Measurements from ENCODE around the gene KCNG2. TPM values are rescaled to one million over a fixed set of nuclear protein-coding genes. Genes with fewer than 3 reads are reported as not detected.

KCNG2 gene
- total RNA-seq, 1 experiment from 2014 or later, result not detected

- Mint-ChIP-seq H3K27me3 (ENCODE audit: insufficient read depth, unreplicated experiment) (peaks cover 7% of the 10 kb centered on the region), H3K4me1 (ENCODE audit: low read depth, unreplicated experiment) (no peaks in the 10 kb centered on the region)
These were observed 63.9 kb downstream of the KCNG2 start for GRCh38 chr18:79861687-79862086.

DNA sequence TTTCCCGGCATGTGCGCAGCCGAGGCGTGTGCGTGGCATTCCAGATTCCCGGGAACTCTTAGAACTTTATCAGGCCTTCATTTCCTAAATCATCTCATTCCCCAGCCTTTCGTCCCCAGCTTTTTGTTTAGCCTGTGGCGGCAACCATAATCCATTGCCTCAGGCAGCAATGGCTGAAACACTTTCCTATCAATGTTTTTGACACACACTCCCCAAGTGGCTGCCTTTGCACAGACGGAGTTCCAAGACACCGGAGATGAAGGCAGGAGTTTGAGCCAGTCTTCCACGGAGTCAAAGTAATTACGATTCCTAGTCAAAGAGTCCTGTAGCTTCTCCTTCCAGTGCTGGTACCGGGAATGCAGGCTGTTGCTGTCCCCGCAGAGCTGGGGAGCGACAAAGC, 64.8 kb downstream of the KCNG2 start:
- Mint-ChIP-seq H3K36me3 (ENCODE audit: insufficient read depth, unreplicated experiment) (no peaks in the 10 kb centered on the region), H3K4me3 (ENCODE audit: unreplicated experiment) (no peak overlapping the region), H3K27me3 (ENCODE audit: insufficient read depth, unreplicated experiment) (peaks cover 7% of the 10 kb centered on the region), H3K27ac (ENCODE audit: unreplicated experiment) (no peak overlapping the region), H3K4me1 (ENCODE audit: low read depth, unreplicated experiment) (no peaks in the 10 kb centered on the region), H3K9me3 (ENCODE audit: unreplicated experiment) (peaks cover 10% of the 10 kb centered on the region)
- Histone ChIP-seq H3K9me3 (no peaks in the 10 kb centered on the region), H3K27me3 (replicated peaks; ENCODE audit: control insufficient read depth, insufficient read depth, low read length) (no peaks in the 10 kb centered on the region), H3K36me3 (ENCODE audit: control insufficient read depth, insufficient read depth, low read length) (no peaks in the 10 kb centered on the region), H3K4me1 (no peaks in the 10 kb centered on the region), H3K4me3 (ENCODE audit: low read depth, low read length) (no peak overlapping the region)
- CTCF ChIA-PET, result no interaction called here
- BruUV-seq (replicated peaks), result no TSS peak
- TF ChIP-seq, protein P1, sequence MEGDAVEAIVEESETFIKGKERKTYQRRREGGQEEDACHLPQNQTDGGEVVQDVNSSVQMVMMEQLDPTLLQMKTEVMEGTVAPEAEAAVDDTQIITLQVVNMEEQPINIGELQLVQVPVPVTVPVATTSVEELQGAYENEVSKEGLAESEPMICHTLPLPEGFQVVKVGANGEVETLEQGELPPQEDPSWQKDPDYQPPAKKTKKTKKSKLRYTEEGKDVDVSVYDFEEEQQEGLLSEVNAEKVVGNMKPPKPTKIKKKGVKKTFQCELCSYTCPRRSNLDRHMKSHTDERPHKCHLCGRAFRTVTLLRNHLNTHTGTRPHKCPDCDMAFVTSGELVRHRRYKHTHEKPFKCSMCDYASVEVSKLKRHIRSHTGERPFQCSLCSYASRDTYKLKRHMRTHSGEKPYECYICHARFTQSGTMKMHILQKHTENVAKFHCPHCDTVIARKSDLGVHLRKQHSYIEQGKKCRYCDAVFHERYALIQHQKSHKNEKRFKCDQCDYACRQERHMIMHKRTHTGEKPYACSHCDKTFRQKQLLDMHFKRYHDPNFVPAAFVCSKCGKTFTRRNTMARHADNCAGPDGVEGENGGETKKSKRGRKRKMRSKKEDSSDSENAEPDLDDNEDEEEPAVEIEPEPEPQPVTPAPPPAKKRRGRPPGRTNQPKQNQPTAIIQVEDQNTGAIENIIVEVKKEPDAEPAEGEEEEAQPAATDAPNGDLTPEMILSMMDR (IDR thresholded peaks at IDR 0.05; ENCODE audit: insufficient read depth in 1 of 2, low read depth in 1 of 2, low read length in 1 of 2, severe bottlenecking in 1 of 2, unreplicated experiment in 1 of 2), result no peak
- POLR2A ChIA-PET, result no interaction called here
- intact Hi-C loops (cut with micrococcal nuclease; ENCODE audit: unreplicated experiment), result no loop called here
- DNase-seq, result no peak

More at GRCh38 chr18:79861687-79862086, 63.9 kb downstream of the KCNG2 start:
- BruUV-seq (replicated peaks), result no TSS peak
- TF ChIP-seq, protein P1 (IDR thresholded peaks at IDR 0.05; ENCODE audit: insufficient read depth in 1 of 2, low read depth in 1 of 2, low read length in 1 of 2, severe bottlenecking in 1 of 2, unreplicated experiment in 1 of 2), result no peak
- Mint-ChIP-seq H3K4me3 (ENCODE audit: unreplicated experiment) (no peak overlapping the region), H3K36me3 (ENCODE audit: insufficient read depth, unreplicated experiment) (no peaks in the 10 kb centered on the region), H3K9me3 (ENCODE audit: unreplicated experiment) (peaks cover 10% of the 10 kb centered on the region), H3K27ac (ENCODE audit: unreplicated experiment) (no peak overlapping the region)
- DNase-seq, result no peak
- Histone ChIP-seq H3K27me3 (replicated peaks; ENCODE audit: control insufficient read depth, insufficient read depth, low read length) (no peaks in the 10 kb centered on the region), H3K4me1 (no peaks in the 10 kb centered on the region), H3K9me3 (no peaks in the 10 kb centered on the region), H3K36me3 (ENCODE audit: control insufficient read depth, insufficient read depth, low read length) (no peaks in the 10 kb centered on the region), H3K4me3 (ENCODE audit: low read depth, low read length) (no peak overlapping the region)
- intact Hi-C loops (cut with micrococcal nuclease; ENCODE audit: unreplicated experiment), result no loop called here
- POLR2A ChIA-PET, result no interaction called here
- CTCF ChIA-PET, result no interaction called here

GRCh38 chr18:79863161-79864005, 65.6 kb downstream of the KCNG2 start:
- H3K4me3 Mint-ChIP-seq (ENCODE audit: unreplicated experiment), result no peak overlapping the region
- ChIA-PET CTCF (no interaction called here), POLR2A (no interaction called here)
- no peaks in the 10 kb centered on the region for H3K4me1 ChIP-seq
- TF ChIP-seq, protein P1 (IDR thresholded peaks at IDR 0.05; ENCODE audit: insufficient read depth in 1 of 2, low read depth in 1 of 2, low read length in 1 of 2, severe bottlenecking in 1 of 2, unreplicated experiment in 1 of 2), result no peak
- H3K27ac Mint-ChIP-seq (ENCODE audit: unreplicated experiment), result no peak overlapping the region
- H3K27me3 Mint-ChIP-seq (ENCODE audit: insufficient read depth, unreplicated experiment), result peaks cover 7% of the 10 kb centered on the region
- H3K27me3 ChIP-seq (replicated peaks; ENCODE audit: control insufficient read depth, insufficient read depth, low read length), result no peaks in the 10 kb centered on the region
- intact Hi-C loops (cut with micrococcal nuclease; ENCODE audit: unreplicated experiment), result no loop called here
- BruUV-seq (replicated peaks), result no TSS peak
- H3K4me1 Mint-ChIP-seq (ENCODE audit: low read depth, unreplicated experiment), result no peaks in the 10 kb centered on the region
- H3K36me3 ChIP-seq (ENCODE audit: control insufficient read depth, insufficient read depth, low read length), result no peaks in the 10 kb centered on the region
- no peaks in the 10 kb centered on the region for H3K36me3 Mint-ChIP-seq (ENCODE audit: insufficient read depth, unreplicated experiment)
- no peaks in the 10 kb centered on the region for H3K9me3 ChIP-seq
- H3K4me3 ChIP-seq (ENCODE audit: low read depth, low read length), result no peak overlapping the region
- DNase-seq, result no peak
- peaks cover 10% of the 10 kb centered on the region for H3K9me3 Mint-ChIP-seq (ENCODE audit: unreplicated experiment)
